GM12878 (cell line): Measurements from ENCODE around the gene TIMP2. TPM values are rescaled to one million over a fixed set of nuclear protein-coding genes. Genes with fewer than 3 reads are reported as not detected.

ENCODE experiments used
- ATAC-seq: fragments of 200-7000 bp; cut with Tn5 transposase; 3 replicates; pipeline ENCODE4 v1.9.1; 2020; ENCODE audit warnings: mild to moderate bottlenecking, moderate library complexity
- BruUV-seq: library from RNA; stranded (reverse); fragments of 400-500 nt; replicated peaks from 2 replicates; lab custom pipeline; 2021; lab: Mats Ljungman, UMichigan
- CTCF ChIA-PET: fragments of 300-600 bp; sonication (Branson Sonifier 250); formaldehyde crosslinking; extraction: SDS; loops from one replicate; lab custom pipeline; 2021; ENCODE audit warnings: inconsistent platforms; lab: Yijun Ruan, JAX
- POLR2A ChIA-PET: fragments of 350-600 bp; formaldehyde crosslinking; extraction: SDS; loops from one replicate; lab custom pipeline; 2021; ENCODE audit warnings: inconsistent platforms; lab: Charles Lee
- RAD21 ChIA-PET: fragments of 300-600 bp; sonication (Branson Sonifier 250); formaldehyde crosslinking; loops from one replicate; lab custom pipeline; 2023; ENCODE audit warnings: antibody characterized with exemption; ENCODE audit not compliant: unreplicated experiment; lab: Charles Lee
- SMC1A ChIA-PET: fragments of 300-600 bp; sonication (Branson Sonifier 250); formaldehyde crosslinking; loops from one replicate; lab custom pipeline; 2023; ENCODE audit not compliant: unreplicated experiment, uncharacterized antibody; lab: Charles Lee
- DNase-seq: peaks from one replicate; pipeline ENCODE4 v3.0.0-alpha.2; 2011; ENCODE audit warnings: low read depth, low spot score
- FAIRE-seq: peaks from 3 replicates; lab custom pipeline; 2011; peaks lifted over from hg19 to GRCh38; lab: Jason Lieb, UNC
- H2AFZ ChIP-seq: 2 replicates; pipeline ENCODE4 v1.6.0; 2011; ENCODE audit warnings: low read depth, low read length, control low read depth; ENCODE audit not compliant: control insufficient read depth
- H3K27ac ChIP-seq: 2 replicates; pipeline ENCODE4 v1.5.1; 2011; ENCODE audit warnings: control low read depth; ENCODE audit not compliant: control insufficient read depth, insufficient read depth
- H3K27me3 ChIP-seq, 2 experiments: replicated peaks in 1 of 2; 2 replicates each; pipeline versions ENCODE4 v1.6.0 to v1.6.1; 2011; ENCODE audit warnings: low read length in 1 of 2; ENCODE audit not compliant: control insufficient read depth in 2 of 2, insufficient read depth in 2 of 2
- H3K36me3 ChIP-seq, 2 experiments: 2 replicates each; pipeline ENCODE4 v1.5.1; 2011; ENCODE audit warnings: low read length in 1 of 2; ENCODE audit not compliant: control insufficient read depth in 2 of 2, insufficient read depth in 2 of 2
- H3K4me1 ChIP-seq: 2 replicates; pipeline ENCODE4 v1.6.1; 2011; ENCODE audit warnings: mild to moderate bottlenecking, low read length, moderate library complexity, mixed read lengths; ENCODE audit not compliant: control insufficient read depth, insufficient read depth
- H3K4me2 ChIP-seq: 2 replicates; pipeline ENCODE4 v1.6.0; 2011; ENCODE audit warnings: control low read depth; ENCODE audit not compliant: control insufficient read depth, insufficient read depth
- H3K4me3 ChIP-seq: fragments of 200-600 bp; sonication (generic); 2 replicates; pipeline ENCODE4 v1.5.1; 2016
- H3K79me2 ChIP-seq: 2 replicates; pipeline ENCODE4 v1.6.0; 2011; ENCODE audit warnings: low read length; ENCODE audit not compliant: control insufficient read depth, insufficient read depth
- H3K9ac ChIP-seq: 2 replicates; pipeline ENCODE4 v1.8.0; 2011; ENCODE audit warnings: low read length, control low read depth, mixed read lengths; ENCODE audit not compliant: control insufficient read depth, insufficient read depth
- H3K9me3 ChIP-seq: replicated peaks from 3 replicates; pipeline ENCODE4 v1.5.1; 2011; ENCODE audit warnings: mild to moderate bottlenecking, low read length; ENCODE audit not compliant: control insufficient read depth, insufficient read depth
- H4K20me1 ChIP-seq: 2 replicates; pipeline ENCODE4 v1.6.0; 2011; ENCODE audit not compliant: control insufficient read depth, insufficient read depth
- CEBPB ChIP-seq, 2 experiments: fragments of 150-350 bp in 1 of 2; IDR thresholded peaks; 2 replicates each; pipeline ENCODE4 v1.6.1; 2012 to 2014; ENCODE audit warnings: low read depth in 2 of 2, low read length in 2 of 2, borderline replicate concordance in 1 of 2, inconsistent platforms in 1 of 2
- CHD1 ChIP-seq: IDR thresholded peaks from 2 replicates; pipeline ENCODE4 v1.6.1; 2012; ENCODE audit warnings: low read depth, low read length, improper control_type of control experiment
- CREB1 ChIP-seq: IDR thresholded peaks from 2 replicates; pipeline ENCODE4 v1.6.1; 2012; ENCODE audit warnings: low read depth, mild to moderate bottlenecking, inconsistent platforms
- EGR1 ChIP-seq, 2 experiments: IDR thresholded peaks; 1 replicate in 1 of 2; 2 replicates in 1 of 2; pipeline ENCODE4 v1.6.1; 2011 to 2012; ENCODE audit warnings: low read depth in 2 of 2, low read length in 2 of 2, borderline replicate concordance in 1 of 2, mild to moderate bottlenecking in 1 of 2, moderate library complexity in 1 of 2
- ESRRA ChIP-seq: IDR thresholded peaks from 2 replicates; pipeline ENCODE4 v1.6.1; 2012; ENCODE audit warnings: mild to moderate bottlenecking, low read length, improper control_type of control experiment
- FOXM1 ChIP-seq: IDR thresholded peaks from 2 replicates; pipeline ENCODE4 v1.6.1; 2012; ENCODE audit warnings: low read depth, mild to moderate bottlenecking, inconsistent platforms, low read length, moderate library complexity
- HDAC6 ChIP-seq: fragments of 200-600 bp; sonication (generic); IDR thresholded peaks from one replicate; pipeline ENCODE4 v1.8.0; 2017; ENCODE audit warnings: antibody characterized with exemption; ENCODE audit not compliant: unreplicated experiment
- JUNB ChIP-seq: IDR thresholded peaks from 2 replicates; pipeline ENCODE4 v1.6.1; 2016; ENCODE audit warnings: antibody characterized with exemption, mild to moderate bottlenecking
- KDM1A ChIP-seq: fragments of 200-600 bp; sonication (generic); IDR thresholded peaks from 2 replicates; pipeline ENCODE4 v1.6.1; 2016; ENCODE audit warnings: borderline replicate concordance
- NFYB ChIP-seq: IDR thresholded peaks from 2 replicates; pipeline ENCODE4 v1.6.1; 2011; ENCODE audit warnings: low read depth, mild to moderate bottlenecking, low read length, improper control_type of control experiment, moderate library complexity; ENCODE audit not compliant: insufficient read depth
- NR2F1 ChIP-seq: fragments of 450-650 bp; conservative IDR thresholded peaks from 2 replicates; pipeline ENCODE4 v1.6.1; 2017; ENCODE audit warnings: mild to moderate bottlenecking
- POLR2A ChIP-seq: IDR thresholded peaks from 2 replicates; pipeline ENCODE4 v1.6.1; 2011; ENCODE audit warnings: low read depth, mild to moderate bottlenecking, low read length
- RAD51 ChIP-seq: fragments of 450-650 bp; IDR thresholded peaks from 2 replicates; pipeline ENCODE4 v1.6.1; 2016; ENCODE audit warnings: moderate library complexity, mild to moderate bottlenecking, inconsistent platforms
- SIN3A ChIP-seq: IDR thresholded peaks from 2 replicates; pipeline ENCODE4 v1.6.1; 2012; ENCODE audit warnings: low read depth, low read length, improper control_type of control experiment
- ZNF384 ChIP-seq: IDR thresholded peaks from 2 replicates; pipeline ENCODE4 v1.6.1; 2012; ENCODE audit warnings: low read depth, mild to moderate bottlenecking, low read length, improper control_type of control experiment, borderline replicate concordance
- WGBS: methylation state at CpG from one replicate; pipeline ENCODE4 v1.1.6; 2016; ENCODE audit warnings: low lambda C conversion rate; ENCODE audit not compliant: insufficient replicate concordance, insufficient coverage; ENCODE audit errors: missing lambda C conversion rate; 5-methylcytosine and 5-hydroxymethylcytosine counted together
- in situ Hi-C: fragments of 300-500 bp; cut with MboI; formaldehyde crosslinking; loops from 9 replicates; pipeline ENCODE4 v1.14.3; 2018; ENCODE audit warnings: mixed read lengths
- intact Hi-C: fragments of 100-400 bp; cut with micrococcal nuclease; formaldehyde crosslinking; loops from one replicate; pipeline ENCODE4 v1.14.2; 2022; ENCODE audit not compliant: unreplicated experiment
- polyA plus RNA-seq, 11 experiments: library from polyadenylated mRNA; depleted of rRNA in 4 of 11; unstranded in 6 of 11; stranded (reverse) in 5 of 11; fragments of >200 nt; fragmentation: Nextera tagmentation in 4 of 11; fragmentation: Illumina TruSeq in 1 of 11; extraction: Ambion mirVana in 4 of 11; extraction: Trizol in 1 of 11; gene quantifications; 1 replicate in 1 of 11; 2 replicates in 10 of 11; pipeline versions ENCODE4 v1.2.1 to v1.2.3, GENCODE V29; 2011 to 2016; ENCODE audit warnings: inconsistent platforms in 2 of 11, missing spikeins in 2 of 11, low read depth in 1 of 11
- total RNA-seq, 4 experiments: library from RNA; depleted of rRNA in 3 of 4; stranded (reverse); fragments of >200 nt in 3 of 4; fragmentation: Illumina TruSeq in 1 of 4; extraction: Trizol in 1 of 4; gene quantifications; 2 replicates each; pipeline versions ENCODE4 v1.2.1 to v1.2.3, GENCODE V29; 2013 to 2021
- TF ChIP-seq, protein P1 (sequence below): fragments of 450-650 bp; IDR thresholded peaks from 2 replicates; pipeline ENCODE4 v1.6.1; 2017; ENCODE audit warnings: borderline replicate concordance
- TF ChIP-seq, protein P2 (sequence below): IDR thresholded peaks from 2 replicates; pipeline ENCODE4 v1.6.1; 2012; ENCODE audit warnings: low read depth, low read length, improper control_type of control experiment

TIMP2 gene
- total and polyA plus RNA-seq, 10 of the 15 experiments (the other 5 are each of a cell fraction or from before 2014, with no cell fraction given), result 0.03 to 0.41 (median 0.04) TPM; not detected in 7

DNA sequence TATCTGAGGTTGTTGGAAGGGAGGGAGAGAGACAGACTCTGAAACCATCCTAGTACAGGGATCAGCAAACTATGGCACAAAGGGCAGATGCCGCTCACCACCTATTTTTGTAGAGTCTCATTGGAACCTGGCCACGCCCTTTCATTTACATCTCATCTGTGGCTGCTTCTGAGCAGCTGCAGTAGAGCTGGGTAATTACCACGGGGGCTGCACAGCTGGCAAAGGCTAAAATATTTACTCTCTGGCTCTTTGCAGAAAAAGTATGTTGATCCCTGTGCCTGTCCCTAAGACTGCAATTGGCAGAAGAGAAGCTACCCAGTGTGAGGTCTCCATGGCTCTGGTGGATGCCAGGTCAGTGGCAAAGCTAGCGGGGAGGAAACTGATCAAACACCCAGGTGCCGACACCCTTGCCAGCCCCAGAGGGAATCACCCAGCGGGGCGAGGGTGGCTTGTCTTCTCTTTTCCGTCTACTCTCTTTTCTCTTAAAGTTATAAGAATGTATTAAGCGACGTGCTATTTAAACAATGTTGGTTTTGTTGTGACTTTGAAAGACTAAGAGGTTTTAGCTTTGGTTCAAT, 36.2 kb downstream of the TIMP2 start:
- in situ Hi-C loops, result no loop called here
- CTCF ChIA-PET, result interaction anchor here (0.7 to 1.2 kb wide), 2 partner anchors 23 to 82 kb away, joined by 3 to 4 read pairs; no protein-coding TSS in a partner anchor
- ATAC-seq, result peak; percentile 60

DNA sequence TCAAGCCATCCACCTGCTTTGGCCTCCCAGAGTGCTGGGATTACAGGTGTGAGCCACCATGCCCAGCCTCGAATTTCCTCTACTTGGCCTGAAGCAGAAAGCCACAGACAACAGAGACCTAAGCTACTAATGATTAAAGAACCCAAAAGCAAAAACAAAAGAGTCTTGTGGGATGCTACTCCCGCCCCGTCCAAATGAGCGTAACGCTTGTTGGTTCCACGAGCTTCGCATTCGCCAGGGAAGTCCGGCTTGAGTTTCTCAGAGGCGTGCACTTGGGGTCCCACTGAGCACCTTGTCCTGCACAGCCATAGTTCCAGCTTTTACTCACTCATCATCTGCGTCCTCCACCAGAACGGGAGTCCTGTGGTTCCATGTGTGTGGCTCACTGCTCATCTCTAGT, 38.2 kb downstream of the TIMP2 start:
- H3K9me3 ChIP-seq, result no peaks in the 10 kb centered on the region
- ATAC-seq (no peak), DNase-seq (no peak), FAIRE-seq (no peak)
- SMC1A ChIA-PET, result no interaction called here
- H3K4me2 ChIP-seq, result no peak overlapping the region
- no TSS peak for BruUV-seq
- no peak overlapping the region for H3K27ac ChIP-seq
- peaks cover 35% of the 10 kb centered on the region for H3K4me1 ChIP-seq
- CTCF ChIA-PET, result interaction anchor here (1.0 kb wide), 1 partner anchor 9 kb away, joined by 3 read pairs; no protein-coding TSS in a partner anchor
- in situ Hi-C loops (no loop called here), intact Hi-C loops (no loop called here)
- no peak overlapping the region for H3K9ac ChIP-seq
- H4K20me1 ChIP-seq, result no peaks in the 10 kb centered on the region
- H3K79me2 ChIP-seq, result no peaks in the 10 kb centered on the region
- POLR2A ChIA-PET, result no interaction called here
- RAD21 ChIA-PET, result no interaction called here
- H3K36me3 ChIP-seq, result no peaks in the 10 kb centered on the region
- H3K4me3 ChIP-seq, result no peak overlapping the region
- WGBS, result 63% methylated on average over 12 of the region's 12 CpGs
- no peak overlapping the region for H2AFZ ChIP-seq
- H3K27me3 ChIP-seq, result no peaks in the 10 kb centered on the region; a peak in 1 of 4 replicates
- TF ChIP-seq EGR1 (IDR thresholded peaks at IDR 0.05; ENCODE audit: borderline replicate concordance in 1 of 2, low read depth in 2 of 2, low read length in 2 of 2) (no peak), FOXM1 (no peak), KDM1A (no peak), CHD1 (no peak), CREB1 (no peak), HDAC6 (no peak), RAD51 (no peak), CEBPB (IDR thresholded peaks at IDR 0.05; ENCODE audit: borderline replicate concordance in 1 of 2, low read depth in 2 of 2, low read length in 2 of 2) (no peak), ZNF384 (no peak), POLR2A (no peak)
- TF ChIP-seq, protein P1, sequence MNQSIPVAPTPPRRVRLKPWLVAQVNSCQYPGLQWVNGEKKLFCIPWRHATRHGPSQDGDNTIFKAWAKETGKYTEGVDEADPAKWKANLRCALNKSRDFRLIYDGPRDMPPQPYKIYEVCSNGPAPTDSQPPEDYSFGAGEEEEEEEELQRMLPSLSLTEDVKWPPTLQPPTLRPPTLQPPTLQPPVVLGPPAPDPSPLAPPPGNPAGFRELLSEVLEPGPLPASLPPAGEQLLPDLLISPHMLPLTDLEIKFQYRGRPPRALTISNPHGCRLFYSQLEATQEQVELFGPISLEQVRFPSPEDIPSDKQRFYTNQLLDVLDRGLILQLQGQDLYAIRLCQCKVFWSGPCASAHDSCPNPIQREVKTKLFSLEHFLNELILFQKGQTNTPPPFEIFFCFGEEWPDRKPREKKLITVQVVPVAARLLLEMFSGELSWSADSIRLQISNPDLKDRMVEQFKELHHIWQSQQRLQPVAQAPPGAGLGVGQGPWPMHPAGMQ, result no peak
- TF ChIP-seq, protein P2, sequence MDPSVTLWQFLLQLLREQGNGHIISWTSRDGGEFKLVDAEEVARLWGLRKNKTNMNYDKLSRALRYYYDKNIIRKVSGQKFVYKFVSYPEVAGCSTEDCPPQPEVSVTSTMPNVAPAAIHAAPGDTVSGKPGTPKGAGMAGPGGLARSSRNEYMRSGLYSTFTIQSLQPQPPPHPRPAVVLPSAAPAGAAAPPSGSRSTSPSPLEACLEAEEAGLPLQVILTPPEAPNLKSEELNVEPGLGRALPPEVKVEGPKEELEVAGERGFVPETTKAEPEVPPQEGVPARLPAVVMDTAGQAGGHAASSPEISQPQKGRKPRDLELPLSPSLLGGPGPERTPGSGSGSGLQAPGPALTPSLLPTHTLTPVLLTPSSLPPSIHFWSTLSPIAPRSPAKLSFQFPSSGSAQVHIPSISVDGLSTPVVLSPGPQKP, result no peak

More for the DNA sequence above, 36.2 kb downstream of the TIMP2 start:
- Histone ChIP-seq H3K4me2 (peak overlapping the region; percentile 86), H4K20me1 (no peaks in the 10 kb centered on the region), H3K27me3 (no peaks in the 10 kb centered on the region; a peak in 1 of 4 replicates), H3K79me2 (no peaks in the 10 kb centered on the region), H3K9me3 (no peaks in the 10 kb centered on the region), H3K27ac (peak overlapping the region; percentile 25; the same call in 1 of the 2 replicates), H3K4me1 (peaks cover 25% of the 10 kb centered on the region), H2AFZ (peak overlapping the region; percentile 34), H3K9ac (no peak overlapping the region), H3K4me3 (no peak overlapping the region), H3K36me3 (no peaks in the 10 kb centered on the region)
- FAIRE-seq (no peak), DNase-seq (no peak)
- SMC1A ChIA-PET, result interaction anchor here (0.6 to 0.7 kb wide), 2 partner anchors 23 to 83 kb away, joined by 3 read pairs; no protein-coding TSS in a partner anchor
- RAD21 ChIA-PET, result no interaction called here
- 4% methylated on average over 10 of the region's 10 CpGs for WGBS
- BruUV-seq, result no TSS peak
- intact Hi-C loops, result no loop called here
- TF ChIP-seq NR2F1, result no peak
- no peak for TF ChIP-seq NFYB
- no peak for TF ChIP-seq JUNB
- TF ChIP-seq SIN3A, result no peak
- TF ChIP-seq ESRRA, result no peak
- POLR2A ChIA-PET, result no interaction called here
